HepG2 (cell line): ENCODE measurements around the gene ZNF25. TPM values are rescaled to one million over a fixed set of nuclear protein-coding genes. Genes with fewer than 3 reads are reported as not detected.

Experiments
- GATAD2A ChIP-seq: IDR thresholded peaks from 2 replicates; pipeline ENCODE4 v1.6.1; 2016
- HNRNPK ChIP-seq: fragments of 200-400 bp; formaldehyde crosslinking; IDR thresholded peaks from 2 replicates; pipeline ENCODE4 v1.6.1; 2018; ENCODE audit warnings: low read length, low read depth, moderate library complexity, mild to moderate bottlenecking; ENCODE audit not compliant: poor library complexity, severe bottlenecking
- HOXD1 ChIP-seq: sonication (generic); formaldehyde crosslinking; IDR thresholded peaks from 2 replicates; pipeline ENCODE4 v1.5.0; 2020; ENCODE audit warnings: missing genetic modification reagents
- NFE2L1 ChIP-seq: sonication (generic); formaldehyde crosslinking; IDR thresholded peaks from 2 replicates; pipeline ENCODE4 v1.4.0; 2020; ENCODE audit warnings: missing genetic modification reagents, mild to moderate bottlenecking, borderline replicate concordance
- SAP130 ChIP-seq: IDR thresholded peaks from 2 replicates; pipeline ENCODE4 v1.6.1; 2016; ENCODE audit warnings: low read depth
- THRA ChIP-seq: sonication (generic); formaldehyde crosslinking; IDR thresholded peaks from 2 replicates; pipeline ENCODE4 v1.4.0; 2020; ENCODE audit warnings: missing genetic modification reagents, borderline replicate concordance
- ZFP91 ChIP-seq: sonication (generic); formaldehyde crosslinking; IDR thresholded peaks from 2 replicates; pipeline ENCODE4 v1.9.0; 2022; ENCODE audit warnings: missing genetic modification reagents, mild to moderate bottlenecking, borderline replicate concordance
- ZNF282 ChIP-seq: fragments of 450-650 bp; IDR thresholded peaks from 2 replicates; pipeline ENCODE4 v1.6.1; 2018; ENCODE audit not compliant: partially characterized antibody
- polyA plus RNA-seq, 8 experiments: library from polyadenylated mRNA; depleted of rRNA in 3 of 8; stranded (reverse) in 7 of 8; unstranded in 1 of 8; fragments of >200 nt; fragmentation: Illumina TruSeq in 4 of 8; extraction: Trizol in 4 of 8; gene quantifications; 2 replicates each; pipeline versions ENCODE4 v1.2.1 to v1.2.3, GENCODE V29; 2011 to 2016; ENCODE audit warnings: low read depth in 4 of 8, missing spikeins in 1 of 8, mixed read lengths in 1 of 8; ENCODE audit not compliant: insufficient read depth in 1 of 8
- total RNA-seq, 5 experiments: library from RNA; depleted of rRNA; stranded (reverse); fragments of >200 nt; fragmentation: Illumina TruSeq; extraction: Trizol; gene quantifications; 2 replicates each; pipeline ENCODE4 v1.2.3, GENCODE V29; 2016; ENCODE audit warnings: low read depth in 1 of 5
- TF ChIP-seq, protein P1 (sequence below), 2 experiments: sonication (generic) in 1 of 2; formaldehyde crosslinking in 1 of 2; IDR thresholded peaks; 2 replicates each; pipeline versions ENCODE4 v1.6.1 to v1.9.0; 2014 to 2022; ENCODE audit warnings: antibody characterized with exemption in 1 of 2, borderline replicate concordance in 1 of 2, inconsistent platforms in 1 of 2, low read depth in 1 of 2, missing genetic modification reagents in 1 of 2
- TF ChIP-seq, protein P2 (sequence below): sonication (generic); formaldehyde crosslinking; IDR thresholded peaks from 2 replicates; pipeline ENCODE4 v1.5.1; 2020; ENCODE audit warnings: mild to moderate bottlenecking, moderate library complexity, missing genetic modification reagents
- TF ChIP-seq, protein P3 (sequence below): sonication (generic); formaldehyde crosslinking; IDR thresholded peaks from 2 replicates; pipeline ENCODE4 v1.5.0; 2020; ENCODE audit warnings: mild to moderate bottlenecking, missing genetic modification reagents

ZNF25 gene
- total and polyA plus RNA-seq, 2 of the 13 experiments (the other 11 are each of a cell fraction or from before 2014, with no cell fraction given): 1.4 to 1.5 TPM

DNA sequence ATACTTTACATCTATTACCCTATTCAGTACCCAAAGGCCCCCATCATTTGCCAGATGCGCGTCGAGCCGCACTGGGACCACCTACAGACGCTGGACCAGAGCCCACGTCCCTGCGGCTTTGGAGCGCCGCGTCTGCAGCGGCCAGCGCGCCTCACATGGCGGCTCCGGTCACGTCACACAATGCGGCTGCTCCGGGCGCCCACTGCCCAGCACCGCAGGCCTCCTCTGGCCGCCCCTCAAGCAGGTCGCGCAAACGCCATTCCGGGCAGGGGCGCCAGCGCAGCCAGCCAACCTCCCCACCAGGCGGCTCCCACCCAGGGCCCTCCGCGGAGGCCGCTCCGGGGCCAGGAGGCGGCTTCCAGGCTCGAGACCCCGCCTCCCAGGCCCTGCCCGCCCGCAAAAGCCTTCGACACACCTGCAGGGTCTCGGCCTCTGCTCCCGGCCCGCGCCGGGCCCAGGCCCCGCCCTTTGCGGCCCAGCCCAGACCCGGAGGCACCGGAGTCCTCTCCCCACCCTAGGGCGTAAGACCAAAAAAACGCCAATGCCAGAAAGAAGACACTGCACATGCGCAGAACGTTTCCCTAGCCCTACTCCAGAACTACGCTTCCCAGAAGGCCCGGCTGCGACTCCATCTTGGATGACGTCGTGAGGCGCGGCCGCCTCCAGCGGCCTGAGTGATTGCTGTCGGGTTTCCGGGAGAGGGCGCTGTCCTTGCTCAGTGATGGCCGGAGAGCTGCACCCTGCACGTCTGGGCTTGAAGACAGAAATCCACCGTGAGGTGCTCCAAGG, at the start of gene ZNF25 (continued):
- TF ChIP-seq, protein P1, sequence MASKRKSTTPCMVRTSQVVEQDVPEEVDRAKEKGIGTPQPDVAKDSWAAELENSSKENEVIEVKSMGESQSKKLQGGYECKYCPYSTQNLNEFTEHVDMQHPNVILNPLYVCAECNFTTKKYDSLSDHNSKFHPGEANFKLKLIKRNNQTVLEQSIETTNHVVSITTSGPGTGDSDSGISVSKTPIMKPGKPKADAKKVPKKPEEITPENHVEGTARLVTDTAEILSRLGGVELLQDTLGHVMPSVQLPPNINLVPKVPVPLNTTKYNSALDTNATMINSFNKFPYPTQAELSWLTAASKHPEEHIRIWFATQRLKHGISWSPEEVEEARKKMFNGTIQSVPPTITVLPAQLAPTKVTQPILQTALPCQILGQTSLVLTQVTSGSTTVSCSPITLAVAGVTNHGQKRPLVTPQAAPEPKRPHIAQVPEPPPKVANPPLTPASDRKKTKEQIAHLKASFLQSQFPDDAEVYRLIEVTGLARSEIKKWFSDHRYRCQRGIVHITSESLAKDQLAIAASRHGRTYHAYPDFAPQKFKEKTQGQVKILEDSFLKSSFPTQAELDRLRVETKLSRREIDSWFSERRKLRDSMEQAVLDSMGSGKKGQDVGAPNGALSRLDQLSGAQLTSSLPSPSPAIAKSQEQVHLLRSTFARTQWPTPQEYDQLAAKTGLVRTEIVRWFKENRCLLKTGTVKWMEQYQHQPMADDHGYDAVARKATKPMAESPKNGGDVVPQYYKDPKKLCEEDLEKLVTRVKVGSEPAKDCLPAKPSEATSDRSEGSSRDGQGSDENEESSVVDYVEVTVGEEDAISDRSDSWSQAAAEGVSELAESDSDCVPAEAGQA (IDR thresholded peaks at IDR 0.05; ENCODE audit: low read depth): peak; percentile 88
- TF ChIP-seq, protein P1 (CRISPR knock-in tag; IDR thresholded peaks at IDR 0.05; ENCODE audit: borderline replicate concordance): no peak; the same call in 1 of the 2 replicates
- TF ChIP-seq GATAD2A (CRISPR knock-in tag): peak; percentile 48
- TF ChIP-seq SAP130 (CRISPR knock-in tag): peak; percentile 81
- peak; percentile 88; the same call in 1 of the 2 replicates for TF ChIP-seq ZFP91 (CRISPR knock-in tag)
- peak; percentile 89 for TF ChIP-seq HOXD1 (CRISPR knock-in tag)
- TF ChIP-seq, protein P2, sequence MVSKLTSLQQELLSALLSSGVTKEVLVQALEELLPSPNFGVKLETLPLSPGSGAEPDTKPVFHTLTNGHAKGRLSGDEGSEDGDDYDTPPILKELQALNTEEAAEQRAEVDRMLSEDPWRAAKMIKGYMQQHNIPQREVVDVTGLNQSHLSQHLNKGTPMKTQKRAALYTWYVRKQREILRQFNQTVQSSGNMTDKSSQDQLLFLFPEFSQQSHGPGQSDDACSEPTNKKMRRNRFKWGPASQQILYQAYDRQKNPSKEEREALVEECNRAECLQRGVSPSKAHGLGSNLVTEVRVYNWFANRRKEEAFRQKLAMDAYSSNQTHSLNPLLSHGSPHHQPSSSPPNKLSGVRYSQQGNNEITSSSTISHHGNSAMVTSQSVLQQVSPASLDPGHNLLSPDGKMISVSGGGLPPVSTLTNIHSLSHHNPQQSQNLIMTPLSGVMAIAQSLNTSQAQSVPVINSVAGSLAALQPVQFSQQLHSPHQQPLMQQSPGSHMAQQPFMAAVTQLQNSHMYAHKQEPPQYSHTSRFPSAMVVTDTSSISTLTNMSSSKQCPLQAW (CRISPR knock-in tag): peak; percentile 14; the same call in 1 of the 2 replicates
- peak; percentile 51; the same call in 1 of the 2 replicates for TF ChIP-seq THRA (CRISPR knock-in tag)
- TF ChIP-seq, protein P3, sequence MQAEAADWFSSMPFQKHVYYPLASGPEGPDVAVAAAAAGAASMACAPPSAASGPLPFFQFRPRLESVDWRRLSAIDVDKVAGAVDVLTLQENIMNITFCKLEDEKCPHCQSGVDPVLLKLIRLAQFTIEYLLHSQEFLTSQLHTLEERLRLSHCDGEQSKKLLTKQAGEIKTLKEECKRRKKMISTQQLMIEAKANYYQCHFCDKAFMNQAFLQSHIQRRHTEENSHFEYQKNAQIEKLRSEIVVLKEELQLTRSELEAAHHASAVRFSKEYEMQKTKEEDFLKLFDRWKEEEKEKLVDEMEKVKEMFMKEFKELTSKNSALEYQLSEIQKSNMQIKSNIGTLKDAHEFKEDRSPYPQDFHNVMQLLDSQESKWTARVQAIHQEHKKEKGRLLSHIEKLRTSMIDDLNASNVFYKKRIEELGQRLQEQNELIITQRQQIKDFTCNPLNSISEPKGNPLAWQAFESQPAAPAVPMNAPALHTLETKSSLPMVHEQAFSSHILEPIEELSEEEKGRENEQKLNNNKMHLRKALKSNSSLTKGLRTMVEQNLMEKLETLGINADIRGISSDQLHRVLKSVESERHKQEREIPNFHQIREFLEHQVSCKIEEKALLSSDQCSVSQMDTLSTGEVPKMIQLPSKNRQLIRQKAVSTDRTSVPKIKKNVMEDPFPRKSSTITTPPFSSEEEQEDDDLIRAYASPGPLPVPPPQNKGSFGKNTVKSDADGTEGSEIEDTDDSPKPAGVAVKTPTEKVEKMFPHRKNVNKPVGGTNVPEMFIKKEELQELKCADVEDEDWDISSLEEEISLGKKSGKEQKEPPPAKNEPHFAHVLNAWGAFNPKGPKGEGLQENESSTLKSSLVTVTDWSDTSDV (CRISPR knock-in tag): peak; percentile 77; the same call in 1 of the 2 replicates
- no peak; the same call in 1 of the 2 replicates for TF ChIP-seq NFE2L1
- TF ChIP-seq HNRNPK: peak; percentile 52
- no peak for TF ChIP-seq ZNF282
